ENCODE measurements around the gene MUC4.

DNA sequence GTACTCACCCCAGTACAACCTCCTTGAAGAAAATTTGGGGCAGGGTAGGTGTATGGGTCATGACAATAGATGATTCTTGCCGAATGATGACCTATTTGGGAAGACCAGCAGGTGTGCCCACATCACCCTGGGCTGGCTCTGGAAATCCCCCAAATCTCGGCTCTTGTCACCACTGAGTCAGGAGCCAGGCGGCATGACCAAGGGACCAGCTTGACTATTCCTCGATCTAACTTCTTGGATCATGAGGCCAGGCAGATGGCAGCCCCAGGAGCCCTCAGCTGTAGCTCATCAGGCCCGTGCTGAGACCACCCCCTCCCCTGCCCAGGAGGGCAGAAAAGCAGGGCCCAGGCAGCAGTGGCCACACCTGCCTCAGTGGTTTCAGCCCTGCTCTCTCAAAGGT, 9.2 kb upstream of the MUC4 start:
- TF ChIP-seq CTCF (IDR thresholded peaks at IDR 0.05; ENCODE audit: insufficient read depth, low read length, poor library complexity, severe bottlenecking) (no peak), EZH2phosphoT487 (conservative IDR thresholded peaks at IDR 0.05; ENCODE audit: low read length) (no peak)

Data from SU-DHL-6 (cell line).